ENCODE results near the gene IFI6. TPM values are rescaled to one million over a fixed set of nuclear protein-coding genes. Genes with fewer than 3 reads are reported as not detected.
"Not testable (repeated sequence)": the region's sequence is repeated elsewhere in the genome, so short reads cannot be mapped to it uniquely, and the experiment has no call there.

Gene IFI6
- total and polyA plus RNA-seq, 11 donors: 18.3 to 140 (median 61.9) TPM

DNA sequence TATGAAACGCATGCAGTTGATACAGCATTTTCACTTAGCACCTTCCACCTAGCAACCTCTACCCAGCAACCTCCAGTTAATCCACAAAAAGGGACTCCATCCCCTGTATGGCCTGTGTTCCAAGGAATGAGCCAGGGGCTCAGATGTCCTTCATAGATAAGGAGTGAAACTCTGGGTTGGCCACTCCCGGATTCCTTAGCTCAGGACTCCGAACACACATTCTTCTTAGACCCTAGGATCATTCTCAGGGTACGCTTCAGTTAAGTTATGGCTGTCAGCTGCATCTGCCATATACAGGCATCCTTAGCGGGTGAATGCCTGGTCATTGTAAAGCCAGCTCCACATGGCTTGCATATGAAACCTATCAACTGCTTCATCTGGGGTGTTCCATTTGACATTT is 15.9 kb upstream of the IFI6 start:
- intact Hi-C loops (cut with DNase I): no loop called here

GRCh38 chr1:27686223-27686990 is 14.4 kb upstream of the IFI6 start:
- WGBS, 4 donors: 78 to 87% (median 80%) methylated on average over 16 to 21 of the region's 21 CpGs
- no peak for TF ChIP-seq POLR2A (IDR thresholded peaks at IDR 0.05)
- TF ChIP-seq, protein P1, sequence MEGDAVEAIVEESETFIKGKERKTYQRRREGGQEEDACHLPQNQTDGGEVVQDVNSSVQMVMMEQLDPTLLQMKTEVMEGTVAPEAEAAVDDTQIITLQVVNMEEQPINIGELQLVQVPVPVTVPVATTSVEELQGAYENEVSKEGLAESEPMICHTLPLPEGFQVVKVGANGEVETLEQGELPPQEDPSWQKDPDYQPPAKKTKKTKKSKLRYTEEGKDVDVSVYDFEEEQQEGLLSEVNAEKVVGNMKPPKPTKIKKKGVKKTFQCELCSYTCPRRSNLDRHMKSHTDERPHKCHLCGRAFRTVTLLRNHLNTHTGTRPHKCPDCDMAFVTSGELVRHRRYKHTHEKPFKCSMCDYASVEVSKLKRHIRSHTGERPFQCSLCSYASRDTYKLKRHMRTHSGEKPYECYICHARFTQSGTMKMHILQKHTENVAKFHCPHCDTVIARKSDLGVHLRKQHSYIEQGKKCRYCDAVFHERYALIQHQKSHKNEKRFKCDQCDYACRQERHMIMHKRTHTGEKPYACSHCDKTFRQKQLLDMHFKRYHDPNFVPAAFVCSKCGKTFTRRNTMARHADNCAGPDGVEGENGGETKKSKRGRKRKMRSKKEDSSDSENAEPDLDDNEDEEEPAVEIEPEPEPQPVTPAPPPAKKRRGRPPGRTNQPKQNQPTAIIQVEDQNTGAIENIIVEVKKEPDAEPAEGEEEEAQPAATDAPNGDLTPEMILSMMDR (IDR thresholded peaks at IDR 0.05): no peak
- DNase-seq: no peak
- Histone ChIP-seq H3K27ac (no peak overlapping the region), H3K9me3 (peaks cover 0 to 12% (median 4%) of the 10 kb centered on the region in 12 donors), H3K4me1 (peaks cover 0 to 17% (median 0%) of the 10 kb centered on the region in 12 donors), H3K4me3 (no peak overlapping the region), H3K36me3 (no peaks in the 10 kb centered on the region), H3K27me3 (no peaks in the 10 kb centered on the region)
- intact Hi-C loops (cut with DNase I): no loop called here
- ATAC-seq: peak in 2 of 4 donors; percentile 18 to 28

More for the DNA sequence above, 15.9 kb upstream of the IFI6 start:
- 94 to 99% (median 96%) methylated on average over 5 of the region's 5 CpGs for WGBS, 4 donors
- Histone ChIP-seq H3K4me1 (peaks cover 0 to 17% (median 0%) of the 10 kb centered on the region in 12 donors), H3K9me3 (no peaks in the 10 kb centered on the region), H3K27ac (no peak overlapping the region), H3K4me3 (no peak overlapping the region), H3K36me3 (no peaks in the 10 kb centered on the region), H3K27me3 (no peaks in the 10 kb centered on the region)
- TF ChIP-seq, protein P1 (IDR thresholded peaks at IDR 0.05): no peak
- ATAC-seq (no peak), DNase-seq (no peak)

GRCh38 chr1:27684176-27684575 is 12.2 kb upstream of the IFI6 start:
- peaks cover 0 to 5% (median 0%) of the 10 kb centered on the region in 12 donors for H3K4me1 ChIP-seq
- TF ChIP-seq, protein P1 (IDR thresholded peaks at IDR 0.05): no peak
- TF ChIP-seq POLR2A (IDR thresholded peaks at IDR 0.05): no peak
- intact Hi-C loops (cut with DNase I): no loop called here
- H3K4me3 ChIP-seq: no peak overlapping the region
- DNase-seq: no peak
- WGBS, 4 donors: 85 to 93% (median 88%) methylated on average over 2 of the region's 2 CpGs
- H3K9me3 ChIP-seq: peaks cover 0 to 26% (median 10%) of the 10 kb centered on the region in 12 donors
- ATAC-seq: no peak
- no peaks in the 10 kb centered on the region for H3K36me3 ChIP-seq
- H3K27me3 ChIP-seq: no peaks in the 10 kb centered on the region
- H3K27ac ChIP-seq: no peak overlapping the region

DNA sequence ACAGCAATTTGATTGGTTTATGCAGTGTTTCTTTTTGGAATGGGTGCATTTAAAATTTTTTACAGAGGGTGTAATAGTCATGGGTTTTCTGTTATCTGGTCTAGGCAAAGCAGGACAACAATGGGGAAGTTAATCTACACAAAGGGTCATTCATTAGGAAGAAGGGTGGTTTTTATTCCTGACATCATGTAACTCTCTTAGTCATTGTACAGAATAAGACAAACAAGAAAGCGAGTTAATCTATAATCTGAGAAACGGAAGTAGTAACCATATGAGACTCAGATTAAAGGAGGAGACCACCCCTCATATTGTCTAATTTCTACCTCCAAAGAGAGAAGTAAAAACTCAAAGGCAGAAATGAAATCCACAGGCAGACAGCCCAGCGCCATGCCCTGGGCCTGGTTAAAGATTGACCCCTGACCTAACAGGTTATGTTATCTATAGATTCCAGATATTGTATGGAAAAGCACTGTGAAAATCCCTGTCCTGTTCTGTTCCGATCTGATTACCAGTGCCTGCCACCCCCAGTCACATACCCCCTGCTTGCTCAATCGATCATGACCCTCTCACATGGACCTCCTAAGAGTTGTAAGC is 10.5 kb upstream of the IFI6 start:
- no peak overlapping the region for H3K4me3 ChIP-seq
- no peaks in the 10 kb centered on the region for H3K27me3 ChIP-seq
- H3K4me1 ChIP-seq: no peaks in the 10 kb centered on the region
- H3K9me3 ChIP-seq: peaks cover 0 to 26% (median 10%) of the 10 kb centered on the region in 12 donors
- H3K27ac ChIP-seq: no peak overlapping the region
- TF ChIP-seq, protein P1 (IDR thresholded peaks at IDR 0.05): no peak
- TF ChIP-seq POLR2A (IDR thresholded peaks at IDR 0.05): no peak
- intact Hi-C loops (cut with DNase I): no loop called here
- ATAC-seq: no peak
- no peak for DNase-seq
- H3K36me3 ChIP-seq: no peaks in the 10 kb centered on the region
- WGBS, 4 donors: 84 to 89% (median 86%) methylated on average over 5 of the region's 5 CpGs

DNA sequence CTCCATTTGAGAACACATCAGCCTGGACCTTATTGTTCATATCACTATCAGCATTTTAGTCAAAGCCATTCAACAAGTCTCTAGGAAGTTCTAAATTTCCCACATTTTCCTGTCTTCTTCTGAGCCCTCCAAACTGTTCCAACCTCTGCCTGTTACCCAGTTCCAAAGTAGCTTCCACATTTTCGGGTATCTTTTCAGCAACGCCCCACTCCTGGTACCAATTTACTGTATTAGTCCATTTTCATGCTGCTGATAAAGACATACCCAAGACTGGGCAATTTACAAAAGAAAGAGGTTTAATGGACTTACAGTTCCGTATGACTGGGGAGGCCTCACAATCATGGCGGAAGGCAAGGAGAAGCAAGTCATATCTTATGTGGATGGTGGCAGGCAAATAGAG is 9.6 kb upstream of the IFI6 start:
- intact Hi-C loops (cut with DNase I); H3K4me3 ChIP-seq; ATAC-seq; DNase-seq; H3K27me3 ChIP-seq; H3K4me1 ChIP-seq; H3K27ac ChIP-seq; H3K36me3 ChIP-seq: not testable (repeated sequence)
- H3K9me3 ChIP-seq: peaks cover 0 to 26% (median 10%) of the 10 kb centered on the region in 12 donors
- 95 to 97% (median 96%) methylated on average over 4 of the region's 4 CpGs for WGBS, 4 donors

DNA sequence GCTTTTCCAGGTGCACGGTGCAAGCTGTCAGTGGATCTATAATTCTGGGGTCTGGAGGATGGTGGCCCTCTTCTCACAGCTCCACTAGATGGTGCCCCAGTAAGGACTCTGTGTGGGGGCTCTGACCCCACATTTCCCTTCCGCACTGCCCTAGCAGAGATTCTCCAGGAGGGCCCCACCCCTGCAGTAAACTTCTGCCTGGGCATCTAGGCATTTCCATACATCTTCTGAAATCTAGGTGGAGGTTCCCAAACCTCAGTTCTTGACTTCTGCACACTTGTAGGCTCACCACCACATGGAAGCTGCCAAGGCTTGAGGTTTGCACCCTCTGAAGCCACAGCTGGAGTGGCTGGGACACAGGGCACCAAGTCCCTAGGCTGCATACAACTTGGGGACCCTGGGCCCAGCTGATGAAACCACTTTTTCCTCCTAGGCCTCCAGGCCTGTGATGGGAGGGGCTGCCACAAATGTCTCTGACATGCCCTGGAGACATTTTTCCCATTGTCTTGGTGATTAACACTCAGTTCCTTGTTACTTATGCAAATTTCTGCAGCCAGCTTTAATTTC is 8.3 kb upstream of the IFI6 start:
- intact Hi-C loops (cut with DNase I); H3K36me3 ChIP-seq; H3K4me1 ChIP-seq; ATAC-seq; H3K27me3 ChIP-seq; H3K27ac ChIP-seq; DNase-seq; H3K4me3 ChIP-seq: not testable (repeated sequence)
- 93 to 99% (median 96%) methylated on average over 2 of the region's 2 CpGs for whole genome bisulfite sequencing, 4 donors
- peaks cover 0 to 26% (median 10%) of the 10 kb centered on the region in 12 donors for H3K9me3 ChIP-seq
